Muscle layer of duodenum (tissue), 2 donors: Measurements from ENCODE around the gene KRTAP5-2.

Experiments used
- H3K27ac ChIP-seq: one replicate; pipeline ENCODE4 v1.7.0; 2013; ENCODE audit warnings: mild to moderate bottlenecking, low read length
- H3K27me3 ChIP-seq: one replicate; pipeline ENCODE4 v1.7.0; 2013; ENCODE audit warnings: low read depth, mild to moderate bottlenecking, control low read depth, low read length
- H3K36me3 ChIP-seq, 2 donors: one replicate each; pipeline ENCODE4 v1.7.0; 2013; ENCODE audit warnings: low read length in 2 of 2, control low read depth in 1 of 2, mild to moderate bottlenecking in 1 of 2; ENCODE audit not compliant: insufficient read depth in 2 of 2, control insufficient read depth in 1 of 2
- H3K4me1 ChIP-seq, 2 donors: one replicate each; pipeline ENCODE4 v1.7.0; 2013; ENCODE audit warnings: low read length in 2 of 2, mild to moderate bottlenecking in 2 of 2, control low read depth in 1 of 2, moderate library complexity in 1 of 2; ENCODE audit not compliant: insufficient read depth in 2 of 2, control insufficient read depth in 1 of 2
- H3K4me3 ChIP-seq, 2 donors: one replicate each; pipeline ENCODE4 v1.7.0; 2013; ENCODE audit warnings: low read length in 2 of 2, low read depth in 1 of 2, mild to moderate bottlenecking in 1 of 2
- H3K9me3 ChIP-seq, 2 donors: one replicate each; pipeline ENCODE4 v1.7.0; 2013; ENCODE audit warnings: low read length in 2 of 2, control low read depth in 1 of 2, mild to moderate bottlenecking in 1 of 2; ENCODE audit not compliant: control insufficient read depth in 1 of 2
- donor health status: healthy.

KRTAP5-2 gene

DNA sequence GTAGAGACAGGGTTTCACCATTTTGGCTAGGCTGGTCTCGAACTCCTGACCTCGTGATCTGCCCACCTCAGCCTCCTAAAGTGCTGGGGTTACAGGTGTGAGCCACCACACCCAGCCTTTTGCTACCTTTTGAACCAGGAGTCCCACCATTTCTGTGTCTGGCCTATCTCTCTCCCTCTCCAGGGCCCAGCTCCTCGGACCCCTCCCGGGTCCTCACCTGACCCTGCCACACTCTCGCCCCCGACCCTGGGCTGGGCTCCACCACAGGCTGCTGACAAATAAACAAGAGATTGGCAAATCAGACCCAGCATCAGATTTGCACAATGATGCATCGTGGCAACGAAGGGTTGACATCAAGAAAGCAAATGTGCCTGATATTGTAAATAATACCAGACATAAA is 40.2 kb upstream of the KRTAP5-2 start:
- Histone ChIP-seq H3K27me3 (peaks cover 4% of the 10 kb centered on the region), H3K4me3 (no peak overlapping the region), H3K9me3 (no peaks in the 10 kb centered on the region), H3K27ac (no peak overlapping the region), H3K4me1 (no peaks in the 10 kb centered on the region), H3K36me3 (no peaks in the 10 kb centered on the region)

DNA sequence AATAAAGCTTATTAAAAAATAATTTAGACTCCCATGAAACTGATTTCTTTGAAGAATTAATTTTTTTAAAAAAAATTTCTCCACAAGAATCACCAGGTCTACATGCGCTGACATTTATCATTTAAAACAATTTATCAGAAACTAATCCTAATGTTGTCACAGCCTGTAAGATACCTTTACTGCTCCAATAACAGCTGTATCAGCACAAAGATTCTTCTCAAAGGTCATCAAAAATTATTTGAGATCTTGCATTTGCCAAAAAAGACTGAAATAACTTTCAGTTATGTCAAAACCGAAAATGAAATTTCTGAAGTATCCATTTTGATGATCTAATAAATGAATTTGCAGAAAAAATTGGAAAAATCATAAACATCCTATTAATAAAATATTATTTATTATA is 39.5 kb upstream of the KRTAP5-2 start:
- Histone ChIP-seq H3K27me3 (peaks cover 4% of the 10 kb centered on the region), H3K4me3 (no peak overlapping the region), H3K4me1 (no peaks in the 10 kb centered on the region), H3K9me3 (no peaks in the 10 kb centered on the region), H3K36me3 (no peaks in the 10 kb centered on the region), H3K27ac (no peak overlapping the region)

DNA sequence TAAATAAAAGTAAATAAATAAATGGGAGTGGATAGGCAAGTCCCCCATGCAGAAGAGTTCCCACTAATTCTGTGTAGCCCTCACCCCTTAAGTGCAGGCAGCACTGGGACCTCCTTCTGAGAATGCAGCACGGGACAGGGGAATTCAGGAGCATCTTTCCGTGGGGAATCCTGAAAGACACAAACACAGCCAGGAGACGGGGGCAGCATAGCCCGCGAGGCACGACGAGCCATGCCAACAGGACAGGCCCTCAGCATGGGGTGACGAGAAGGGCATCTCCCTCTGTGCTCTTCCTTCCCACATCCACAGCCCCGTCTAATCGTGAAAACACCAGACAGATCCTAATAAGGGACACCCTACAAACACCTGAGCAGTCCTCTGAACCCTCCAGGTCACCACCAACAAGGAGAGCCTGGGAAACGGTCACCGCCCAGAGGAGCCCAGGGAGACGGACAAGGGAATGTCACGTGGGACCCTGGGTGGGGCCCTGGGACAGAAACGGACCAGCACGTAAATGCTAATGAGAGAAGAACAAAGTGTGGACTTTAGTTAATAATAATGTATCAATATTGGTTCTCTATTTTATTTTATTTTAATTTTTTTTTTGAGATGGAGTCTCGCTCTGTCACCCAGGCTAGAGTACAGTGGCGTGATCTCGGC is 38.3 kb upstream of the KRTAP5-2 start:
- Histone ChIP-seq H3K36me3 (no peaks in the 10 kb centered on the region), H3K9me3 (no peaks in the 10 kb centered on the region), H3K27ac (no peak overlapping the region), H3K4me3 (no peak overlapping the region), H3K4me1 (no peaks in the 10 kb centered on the region), H3K27me3 (peaks cover 4% of the 10 kb centered on the region)

DNA sequence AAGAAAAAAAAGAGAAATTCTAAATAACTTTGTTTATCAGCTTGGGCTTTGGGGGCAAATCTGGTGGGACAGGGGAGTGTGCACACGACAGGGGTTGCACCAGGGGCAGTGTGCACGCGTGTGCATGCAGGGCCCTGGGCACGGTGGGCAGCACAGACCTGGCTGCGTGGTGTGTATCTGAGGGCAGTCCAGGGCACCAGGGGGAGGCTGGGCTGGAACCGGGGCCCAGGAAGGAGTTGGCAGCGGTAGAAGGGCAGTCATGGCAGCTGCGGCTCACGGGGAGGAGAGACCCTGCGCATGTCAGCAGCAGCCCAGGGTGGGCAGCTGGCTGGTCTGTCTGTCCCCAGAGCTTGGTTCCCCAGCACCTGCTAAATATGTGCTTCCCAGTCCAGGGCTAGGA is 35.8 kb upstream of the KRTAP5-2 start:
- Histone ChIP-seq H3K27ac (no peak overlapping the region), H3K4me3 (no peak overlapping the region), H3K4me1 (no peaks in the 10 kb centered on the region), H3K36me3 (no peaks in the 10 kb centered on the region), H3K27me3 (peaks cover 4% of the 10 kb centered on the region), H3K9me3 (no peaks in the 10 kb centered on the region)

DNA sequence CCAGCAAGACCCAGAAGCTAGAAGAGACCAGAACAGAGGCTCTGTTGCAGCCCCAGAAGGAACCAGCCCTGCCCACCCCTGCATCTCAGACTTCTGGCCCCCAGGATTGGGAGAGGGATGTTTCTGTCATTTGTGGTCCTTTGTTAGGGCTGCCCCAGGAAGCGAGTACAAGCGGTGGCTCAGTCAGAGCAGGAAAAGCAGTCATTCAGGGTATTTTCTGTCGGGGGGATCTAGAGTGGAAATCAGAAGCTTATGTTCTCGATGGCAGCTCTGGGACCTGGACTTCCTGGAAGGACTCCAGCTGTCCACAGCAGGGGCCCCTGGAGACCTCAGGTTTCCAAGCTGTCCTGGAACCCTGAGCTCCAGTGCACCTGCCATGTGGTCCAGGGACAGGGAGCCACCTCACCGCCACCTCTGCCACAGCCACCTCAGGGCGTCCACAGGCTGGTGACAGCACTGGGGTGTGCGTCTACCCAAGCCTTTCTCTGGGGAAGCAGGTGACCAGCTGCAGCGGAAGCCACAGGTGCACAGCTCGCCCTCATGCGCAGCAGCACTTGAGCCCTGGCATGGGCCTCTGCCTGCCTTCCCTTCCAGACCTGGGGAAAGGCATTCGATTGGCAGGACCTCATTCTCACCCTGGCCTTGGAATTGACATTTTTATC is 34.1 kb upstream of the KRTAP5-2 start:
- Histone ChIP-seq H3K4me3 (no peak overlapping the region), H3K36me3 (no peaks in the 10 kb centered on the region), H3K9me3 (no peaks in the 10 kb centered on the region), H3K27ac (no peak overlapping the region), H3K27me3 (peaks cover 4% of the 10 kb centered on the region), H3K4me1 (no peaks in the 10 kb centered on the region)

DNA sequence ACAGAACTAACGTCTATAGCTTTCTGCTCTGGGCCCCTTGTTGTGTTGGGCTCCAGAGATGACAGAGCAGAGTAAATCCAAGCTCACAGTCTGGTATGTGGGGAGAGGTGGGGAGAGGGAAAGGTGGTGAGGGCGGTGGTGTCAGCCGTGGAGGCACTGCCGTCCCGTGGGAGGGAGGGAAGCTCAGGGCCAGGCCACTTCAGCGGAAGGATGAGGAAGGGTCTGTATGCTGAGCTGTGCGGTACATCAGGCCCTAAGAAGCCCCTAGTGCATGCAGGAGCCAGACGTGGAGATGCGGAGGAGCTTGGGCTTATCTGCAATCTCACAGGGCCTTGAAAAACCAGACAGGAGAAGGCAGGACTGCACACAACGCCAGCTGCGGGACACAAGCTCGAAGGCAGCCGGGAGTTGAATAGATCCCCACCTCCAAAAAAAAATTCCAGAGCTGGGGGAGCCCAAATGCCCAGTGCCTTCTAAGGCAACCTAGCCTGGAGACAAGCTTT is 33.0 kb upstream of the KRTAP5-2 start:
- no peaks in the 10 kb centered on the region for H3K9me3 ChIP-seq
- H3K27ac ChIP-seq = no peak overlapping the region
- no peak overlapping the region for H3K4me3 ChIP-seq
- no peaks in the 10 kb centered on the region for H3K36me3 ChIP-seq
- no peaks in the 10 kb centered on the region for H3K4me1 ChIP-seq
- H3K27me3 ChIP-seq = peaks cover 4% of the 10 kb centered on the region

DNA sequence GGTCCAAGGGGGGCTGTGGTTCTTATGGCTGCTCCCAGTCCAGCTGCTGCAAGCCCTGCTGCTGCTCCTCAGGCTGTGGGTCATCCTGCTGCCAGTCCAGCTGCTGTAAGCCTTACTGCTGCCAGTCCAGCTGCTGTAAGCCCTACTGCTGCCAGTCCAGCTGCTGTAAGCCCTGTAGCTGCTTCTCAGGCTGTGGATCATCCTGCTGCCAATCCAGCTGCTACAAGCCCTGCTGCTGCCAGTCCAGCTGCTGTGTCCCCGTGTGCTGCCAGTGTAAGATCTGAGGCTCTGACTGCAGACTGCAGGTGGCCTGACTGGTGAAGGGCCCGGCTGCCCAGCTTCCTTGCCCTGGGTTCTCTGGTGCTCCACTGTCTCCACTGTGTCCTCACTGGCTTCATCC is 32.2 kb upstream of the KRTAP5-2 start:
- Histone ChIP-seq H3K36me3 (no peaks in the 10 kb centered on the region), H3K27ac (no peak overlapping the region), H3K9me3 (no peaks in the 10 kb centered on the region), H3K27me3 (peaks cover 4% of the 10 kb centered on the region), H3K4me3 (no peak overlapping the region), H3K4me1 (no peaks in the 10 kb centered on the region)

DNA sequence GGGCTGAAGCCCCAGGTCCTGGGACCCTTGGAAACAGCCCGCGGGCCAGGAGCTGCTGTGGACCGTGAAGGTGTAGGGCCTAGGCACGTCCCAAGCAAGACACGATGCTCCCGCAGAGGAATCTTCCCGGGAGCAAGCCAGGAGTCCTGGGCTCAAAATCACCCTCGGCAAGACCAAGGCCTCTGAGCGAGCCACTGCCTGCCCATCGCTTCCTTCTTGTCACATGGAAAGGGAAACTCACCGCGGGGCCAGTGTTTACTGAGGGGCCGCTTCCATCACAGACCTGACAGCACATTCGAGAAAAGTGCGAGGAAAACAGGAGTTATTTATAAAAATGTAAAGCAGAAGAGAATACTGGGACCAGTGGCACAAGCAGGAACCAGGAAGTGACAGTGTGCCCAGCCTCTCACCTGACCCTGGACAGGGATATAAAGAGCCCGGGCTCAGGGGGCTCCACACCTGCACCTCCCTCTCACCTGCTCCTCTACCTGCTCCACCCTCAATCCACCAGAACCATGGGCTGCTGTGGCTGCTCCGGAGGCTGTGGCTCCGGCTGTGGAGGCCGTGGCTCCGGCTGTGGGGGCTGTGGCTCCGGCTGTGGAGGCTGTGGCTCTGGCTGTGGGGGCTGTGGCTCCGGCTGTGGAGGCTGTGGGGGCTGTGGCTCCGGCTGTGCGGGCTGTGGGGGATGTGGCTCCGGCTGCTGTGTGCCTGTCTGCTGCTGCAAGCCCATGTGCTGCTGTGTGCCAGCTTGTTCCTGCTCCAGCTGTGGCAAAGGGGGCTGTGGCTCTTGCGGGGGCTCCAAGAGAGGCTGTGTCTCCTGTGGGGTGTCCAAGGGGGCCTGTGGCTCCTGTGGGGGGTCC is 31.5 kb upstream of the KRTAP5-2 start, which contains the start of gene KRTAP5-5:
KRTAP5-5 (plus strand) TSS at position 450 of the 860 bp plus-strand sequence; CDS start at position 516, 66 bp downstream.
- peaks cover 4% of the 10 kb centered on the region for H3K27me3 ChIP-seq

DNA sequence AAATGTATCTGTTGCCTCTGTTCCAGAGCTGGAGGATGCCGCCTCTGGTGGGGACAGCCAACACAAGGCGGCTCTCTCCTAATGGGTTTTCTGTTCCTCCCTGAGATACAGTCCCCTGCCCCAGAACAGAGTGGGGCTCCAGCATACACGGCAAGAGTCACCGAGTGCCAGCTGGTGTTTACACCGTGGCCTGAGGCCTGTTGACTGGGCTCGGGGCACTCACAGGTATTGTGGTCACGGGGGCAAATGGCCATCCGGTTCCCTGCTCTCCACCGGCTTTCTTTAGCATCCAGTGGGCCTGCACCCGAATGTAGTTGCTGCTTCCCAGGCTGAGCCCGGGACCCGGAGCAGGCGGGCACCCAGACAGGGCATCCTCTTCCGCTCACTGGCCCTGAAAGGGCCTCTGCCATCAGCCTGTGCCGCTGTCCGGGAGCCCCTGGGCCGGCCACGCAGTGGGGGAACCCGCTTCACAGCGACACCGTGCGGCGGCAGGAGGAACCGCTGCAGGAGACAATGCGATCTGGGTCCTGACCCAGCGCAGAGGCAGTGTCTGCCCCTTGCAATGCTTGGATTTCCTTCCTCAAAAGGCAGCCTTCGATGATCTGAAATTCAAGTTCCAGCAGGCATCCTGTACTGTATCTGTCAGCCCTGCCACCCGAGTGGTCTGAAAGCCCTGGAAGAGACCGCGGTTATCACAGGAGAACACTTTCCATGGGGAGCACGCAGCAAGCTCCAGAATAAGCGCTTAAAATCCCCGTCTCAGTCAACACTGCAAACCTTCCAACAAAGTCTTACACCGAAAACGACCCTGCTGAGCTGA is 30.6 kb upstream of the KRTAP5-2 start:
- Histone ChIP-seq H3K27ac (no peak overlapping the region), H3K4me1 (no peaks in the 10 kb centered on the region), H3K27me3 (peaks cover 4% of the 10 kb centered on the region), H3K9me3 (no peaks in the 10 kb centered on the region), H3K36me3 (no peaks in the 10 kb centered on the region), H3K4me3 (no peak overlapping the region)

More for the DNA sequence above, 31.5 kb upstream of the KRTAP5-2 start, which contains the start of gene KRTAP5-5:
- H3K9me3 ChIP-seq = no peaks in the 10 kb centered on the region
- no peak within 1 kb of the TSS for H3K4me3 ChIP-seq
- H3K36me3 ChIP-seq = no peaks in the 10 kb centered on the region
- H3K4me1 ChIP-seq = no peaks in the 10 kb centered on the region
- H3K27ac ChIP-seq = no peak within 1 kb of the TSS

DNA sequence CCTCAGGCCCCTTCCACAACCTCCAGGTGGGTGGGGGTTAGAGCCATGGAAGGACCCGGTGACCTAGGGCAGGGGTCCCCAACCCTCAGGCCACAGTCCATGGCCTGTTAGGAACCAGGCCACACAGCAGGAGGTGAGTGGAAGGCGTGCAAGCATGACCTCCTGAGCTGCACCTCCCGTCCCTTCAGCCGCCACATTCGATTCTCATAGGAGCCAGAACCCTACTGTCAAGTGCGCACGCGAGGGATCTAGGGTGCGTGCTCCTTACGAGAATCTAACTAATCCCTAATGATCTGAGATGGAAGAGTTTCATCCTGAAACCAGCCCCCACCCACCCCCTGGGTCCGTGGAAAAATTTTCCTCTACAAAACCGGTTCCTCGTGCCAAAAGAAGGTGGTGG is 27.4 kb upstream of the KRTAP5-2 start:
- peaks cover 4% of the 10 kb centered on the region for H3K27me3 ChIP-seq
- no peak overlapping the region for H3K4me3 ChIP-seq
- H3K36me3 ChIP-seq = no peaks in the 10 kb centered on the region
- no peak overlapping the region for H3K27ac ChIP-seq
- no peaks in the 10 kb centered on the region for H3K9me3 ChIP-seq
- H3K4me1 ChIP-seq = no peaks in the 10 kb centered on the region
